ENCODE data around the gene AFF2. TPM values are rescaled to one million over a fixed set of nuclear protein-coding genes. Genes with fewer than 3 reads are reported as not detected.
A peak's percentile ranks its signal among the peaks of the same experiment; 100 is the strongest.
"Not testable (repeated sequence)": the region's sequence is repeated elsewhere in the genome, so short reads cannot be mapped to it uniquely, and the experiment has no call there.

AFF2 gene
- total RNA-seq, 1 experiment from 2014 or later = 0.05 TPM

- in situ Hi-C loops (cut with HindIII; ENCODE audit: low pct_unique_long_range_greater_than_20kb, low sequenced_read_pairs) = no loop called here
- DNase-seq (ENCODE audit: low read depth, low spot score) = no peak
These were observed 350.2 kb downstream of the AFF2 start for GRCh38 chrX:148850631-148851030.

DNA sequence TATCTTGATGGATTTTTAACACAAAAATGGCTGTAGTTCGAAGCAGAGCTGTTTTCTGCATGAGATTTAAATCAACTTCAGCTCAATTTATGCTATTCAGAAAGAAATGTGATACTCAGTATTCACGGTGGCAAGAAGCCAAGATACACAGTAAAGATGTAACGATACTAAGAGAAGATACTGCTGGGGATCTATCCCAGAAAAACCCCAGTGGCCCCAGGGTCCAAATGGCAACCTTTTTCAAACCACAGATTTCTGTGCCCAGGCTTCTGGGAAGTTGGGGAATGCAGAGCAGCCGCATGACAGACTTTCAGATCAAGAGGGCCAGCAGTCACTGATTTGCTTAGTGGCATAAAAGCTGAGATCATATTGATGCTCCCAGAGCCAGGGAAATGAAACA is 353.9 kb downstream of the AFF2 start:
- DNase-seq (ENCODE audit: low read depth, low spot score) = no peak
- in situ Hi-C loops (cut with HindIII; ENCODE audit: low pct_unique_long_range_greater_than_20kb, low sequenced_read_pairs) = no loop called here

DNA sequence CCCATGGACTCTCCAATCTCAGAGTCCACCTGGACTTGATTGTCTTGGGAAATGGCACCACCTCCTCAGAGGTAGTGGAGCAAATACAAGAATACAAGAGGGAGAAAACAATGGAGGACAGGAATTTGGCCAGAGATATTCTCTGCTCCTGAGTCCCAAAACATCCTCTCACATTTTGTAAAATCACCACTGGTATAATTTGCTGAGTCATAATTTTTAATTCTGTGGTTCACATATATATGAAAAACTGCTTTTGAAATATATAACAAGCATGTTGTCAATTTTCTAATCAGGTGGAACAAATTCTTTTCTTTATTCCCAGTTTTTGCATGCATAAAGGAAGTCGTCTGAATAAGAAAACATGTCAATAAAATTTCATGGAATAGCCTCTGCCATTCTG is 356.1 kb downstream of the AFF2 start:
- in situ Hi-C loops (cut with HindIII; ENCODE audit: low pct_unique_long_range_greater_than_20kb, low sequenced_read_pairs) = no loop called here
- DNase-seq (ENCODE audit: low read depth, low spot score) = no peak

DNA sequence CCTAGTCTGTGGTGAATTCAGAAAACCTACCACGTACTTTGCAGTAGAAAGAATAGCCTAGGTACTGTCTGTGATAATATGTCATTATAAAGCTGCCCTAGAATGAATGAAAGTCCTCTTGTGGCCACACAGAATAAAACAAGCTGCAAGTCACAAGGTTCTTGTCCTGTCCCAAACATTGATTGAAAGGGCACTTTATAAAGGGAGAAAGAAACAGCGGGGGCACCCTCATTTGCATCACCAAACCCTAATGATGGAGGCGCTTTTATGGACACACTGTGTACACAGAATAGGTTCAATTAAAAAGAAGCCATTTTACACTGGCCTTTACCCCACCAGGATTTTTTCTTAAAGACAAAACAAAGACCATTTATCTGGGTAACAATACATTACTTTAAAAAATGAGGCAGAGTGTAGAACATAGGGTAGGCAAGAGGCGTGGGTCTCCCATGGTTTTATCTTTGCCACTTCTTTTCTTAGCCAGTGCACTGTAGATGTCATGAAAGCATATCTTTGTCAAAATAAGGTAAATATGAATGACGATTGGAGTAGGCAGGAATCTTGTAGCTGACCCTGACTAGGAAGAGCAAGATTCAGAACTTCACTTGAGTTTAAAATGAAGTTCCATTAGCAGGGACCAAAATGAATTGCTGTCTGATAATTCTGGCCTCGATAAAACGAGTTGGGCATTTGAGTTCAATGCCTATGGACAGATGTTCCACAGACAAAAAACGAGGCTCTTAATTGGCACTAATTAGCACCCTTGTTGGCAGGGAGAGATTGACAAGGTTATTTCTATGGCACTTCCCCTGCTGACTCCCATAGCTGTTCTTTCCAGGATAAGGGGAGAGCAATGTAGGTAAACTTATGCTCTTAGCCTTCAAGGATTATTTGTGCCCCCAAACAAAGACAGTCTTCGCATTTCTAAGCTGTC is 365.1 kb downstream of the AFF2 start:
- DNase-seq (ENCODE audit: low read depth, low spot score) = peak; percentile 12
- in situ Hi-C loops (cut with HindIII; ENCODE audit: low pct_unique_long_range_greater_than_20kb, low sequenced_read_pairs) = no loop called here

GRCh38 chrX:148867596-148867995 is 367.2 kb downstream of the AFF2 start:
- in situ Hi-C loops (cut with HindIII; ENCODE audit: low pct_unique_long_range_greater_than_20kb, low sequenced_read_pairs) = no loop called here
- DNase-seq (ENCODE audit: low read depth, low spot score) = no peak

DNA sequence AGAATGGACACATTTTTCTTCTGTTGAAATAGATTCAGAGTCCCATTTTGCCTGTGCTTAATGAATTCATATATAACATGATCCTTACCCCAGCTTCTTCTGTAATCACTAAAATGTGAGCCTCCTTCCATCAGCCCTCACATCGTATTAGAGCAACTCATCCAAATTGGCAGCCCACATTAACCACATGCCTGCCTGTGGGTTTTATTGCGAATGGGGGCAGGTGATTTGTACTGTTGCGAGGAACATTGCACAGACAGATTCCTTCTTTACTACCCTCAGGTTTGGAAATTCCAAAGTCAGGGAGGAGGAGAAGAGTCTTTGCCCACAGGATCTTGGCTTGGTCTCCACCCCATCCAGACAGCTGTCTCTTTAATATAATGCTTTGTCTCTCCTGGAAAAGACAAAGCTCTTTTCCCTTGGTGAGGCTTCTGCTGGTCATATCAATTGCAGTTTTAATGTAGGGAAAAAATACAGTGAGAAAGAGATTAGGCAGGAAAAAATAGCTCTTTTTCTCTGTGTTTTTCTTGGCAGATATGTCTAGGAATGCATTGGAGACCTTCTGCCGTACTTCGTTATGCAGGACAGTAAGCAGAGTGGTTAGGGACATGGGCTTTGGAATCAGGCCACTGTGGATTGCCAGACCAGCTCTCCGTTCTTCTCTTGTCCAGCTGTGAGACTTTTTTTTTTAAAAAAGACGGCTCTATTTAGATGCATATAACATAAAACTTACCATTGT is 371.2 kb downstream of the AFF2 start:
- no peak for DNase-seq (ENCODE audit: low read depth, low spot score)
- in situ Hi-C loops (cut with HindIII; ENCODE audit: low pct_unique_long_range_greater_than_20kb, low sequenced_read_pairs) = no loop called here

DNA sequence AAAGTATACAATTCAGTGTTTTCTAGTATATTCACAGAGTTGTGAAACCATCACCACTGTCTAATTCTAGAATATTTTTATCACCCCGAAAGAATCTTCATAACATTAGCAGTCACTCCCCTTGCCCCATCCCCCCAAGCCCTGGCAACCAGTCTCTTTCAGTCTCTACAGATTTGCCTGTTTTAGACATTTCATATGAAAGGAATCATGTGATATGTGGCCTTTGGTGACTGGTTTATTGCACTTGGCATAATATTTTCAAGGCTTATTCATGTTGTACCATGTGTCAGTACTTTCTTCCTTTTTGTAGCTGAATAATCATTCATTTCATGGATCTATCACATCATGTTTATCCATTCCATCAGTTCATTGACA is 371.7 kb downstream of the AFF2 start:
- DNase-seq (ENCODE audit: low read depth, low spot score) = no peak
- in situ Hi-C loops (cut with HindIII; ENCODE audit: low pct_unique_long_range_greater_than_20kb, low sequenced_read_pairs) = no loop called here

DNA sequence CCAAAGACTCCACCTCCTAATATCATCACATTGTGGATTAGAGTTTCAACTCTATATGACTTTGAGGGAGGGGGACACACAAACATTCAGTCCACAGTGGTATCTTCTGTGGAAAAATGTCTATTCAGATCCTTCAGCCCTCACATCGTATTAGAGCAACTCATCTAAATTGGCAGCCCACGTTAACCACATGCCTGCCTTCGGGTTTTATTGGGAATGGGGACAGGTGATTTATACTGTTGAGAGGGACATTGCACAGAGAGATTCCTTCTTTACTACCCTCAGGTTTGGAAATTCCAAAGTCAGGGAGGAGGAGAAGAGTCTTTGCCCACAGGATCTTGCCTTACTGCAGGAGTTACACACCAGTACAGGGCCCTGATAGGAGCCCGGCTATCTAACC is 372.5 kb downstream of the AFF2 start:
- in situ Hi-C loops (cut with HindIII; ENCODE audit: low pct_unique_long_range_greater_than_20kb, low sequenced_read_pairs) = no loop called here
- no peak for DNase-seq (ENCODE audit: low read depth, low spot score)

DNA sequence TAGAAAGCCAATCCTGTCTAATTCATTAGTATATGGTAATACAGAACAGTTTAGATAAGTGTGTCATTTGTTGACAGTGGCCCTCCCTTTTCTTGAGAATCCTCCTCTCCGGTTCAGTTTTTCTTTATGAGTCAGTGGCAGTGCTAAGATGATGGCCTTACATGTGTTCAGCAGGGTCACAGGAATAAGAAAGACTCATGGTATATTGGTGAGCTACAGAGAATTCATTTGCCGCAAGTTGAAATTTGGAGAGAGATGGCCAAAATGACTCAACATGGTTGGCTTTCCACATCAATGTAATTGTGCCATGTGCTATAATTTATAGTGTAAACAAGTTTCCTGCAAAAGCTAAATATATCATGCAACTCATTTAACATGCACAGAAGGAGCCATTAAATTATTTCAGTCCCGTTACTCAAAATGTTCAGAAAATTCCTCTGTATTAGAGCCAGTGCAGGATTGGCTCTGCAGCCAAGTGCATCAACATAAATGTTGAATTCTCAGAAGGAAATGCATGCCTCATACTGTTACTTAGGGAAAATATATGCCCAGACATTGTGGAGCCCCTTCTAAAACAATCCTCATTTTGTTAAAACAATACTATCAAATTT is 374.3 kb downstream of the AFF2 start:
- no peak for DNase-seq (ENCODE audit: low read depth, low spot score)
- in situ Hi-C loops (cut with HindIII; ENCODE audit: low pct_unique_long_range_greater_than_20kb, low sequenced_read_pairs) = no loop called here

- in situ Hi-C loops (cut with HindIII; ENCODE audit: low pct_unique_long_range_greater_than_20kb, low sequenced_read_pairs) = no loop called here
- no peak for DNase-seq (ENCODE audit: low read depth, low spot score)
These were observed 378.0 kb downstream of the AFF2 start for GRCh38 chrX:148878371-148878770.

- DNase-seq (ENCODE audit: low read depth, low spot score) = peak; percentile 1
- in situ Hi-C loops (cut with HindIII; ENCODE audit: low pct_unique_long_range_greater_than_20kb, low sequenced_read_pairs) = no loop called here
These were observed 384.8 kb downstream of the AFF2 start for GRCh38 chrX:148885203-148885602.

DNA sequence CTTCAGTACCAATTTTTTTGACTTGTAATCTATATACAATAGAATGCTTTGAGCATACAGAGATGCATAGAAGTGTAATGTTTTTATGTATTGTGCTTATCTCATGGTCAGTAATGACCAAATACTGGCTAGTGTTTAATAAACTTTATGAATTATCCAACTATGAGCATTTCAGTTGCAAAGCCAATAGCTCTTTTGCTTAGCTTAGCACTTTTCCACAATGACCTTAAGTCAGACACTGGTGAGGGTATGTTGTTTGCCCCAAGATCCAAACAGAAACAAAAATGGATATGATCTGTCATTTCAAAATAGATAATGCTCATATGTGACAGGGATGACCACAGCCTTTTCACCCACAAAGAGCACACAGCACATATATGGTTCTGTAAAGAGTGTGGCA is 393.0 kb downstream of the AFF2 start:
- no peak for DNase-seq (ENCODE audit: low read depth, low spot score)
- in situ Hi-C loops (cut with HindIII; ENCODE audit: low pct_unique_long_range_greater_than_20kb, low sequenced_read_pairs) = no loop called here

GRCh38 chrX:148902581-148902980 is 402.2 kb downstream of the AFF2 start:
- no peak for DNase-seq (ENCODE audit: low read depth, low spot score)
- in situ Hi-C loops (cut with HindIII; ENCODE audit: low pct_unique_long_range_greater_than_20kb, low sequenced_read_pairs) = no loop called here

DNA sequence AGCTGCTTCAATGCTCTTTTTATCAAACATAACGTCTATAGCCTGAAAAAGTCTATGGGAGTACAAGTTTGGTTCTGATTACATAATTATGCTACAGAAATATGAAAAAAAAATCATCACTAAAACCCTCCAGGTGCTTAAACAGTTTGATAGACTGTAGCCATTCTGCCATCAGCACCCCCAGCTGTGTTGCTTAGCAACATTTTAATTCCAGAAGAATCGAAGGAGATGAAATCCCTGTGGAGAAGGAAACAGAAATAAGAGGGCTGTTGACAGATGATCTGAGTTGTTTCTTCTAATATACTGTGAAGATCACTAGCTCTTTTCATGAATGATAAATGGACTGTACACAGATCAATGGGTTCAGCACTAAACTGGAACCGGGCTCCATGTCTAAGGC is 402.8 kb downstream of the AFF2 start:
- in situ Hi-C loops (cut with HindIII; ENCODE audit: low pct_unique_long_range_greater_than_20kb, low sequenced_read_pairs) = no loop called here
- no peak for DNase-seq (ENCODE audit: low read depth, low spot score)

- in situ Hi-C loops (cut with HindIII; ENCODE audit: low pct_unique_long_range_greater_than_20kb, low sequenced_read_pairs) = no loop called here
- no peak for DNase-seq (ENCODE audit: low read depth, low spot score)
These were observed 404.1 kb downstream of the AFF2 start for GRCh38 chrX:148904421-148905111.

DNA sequence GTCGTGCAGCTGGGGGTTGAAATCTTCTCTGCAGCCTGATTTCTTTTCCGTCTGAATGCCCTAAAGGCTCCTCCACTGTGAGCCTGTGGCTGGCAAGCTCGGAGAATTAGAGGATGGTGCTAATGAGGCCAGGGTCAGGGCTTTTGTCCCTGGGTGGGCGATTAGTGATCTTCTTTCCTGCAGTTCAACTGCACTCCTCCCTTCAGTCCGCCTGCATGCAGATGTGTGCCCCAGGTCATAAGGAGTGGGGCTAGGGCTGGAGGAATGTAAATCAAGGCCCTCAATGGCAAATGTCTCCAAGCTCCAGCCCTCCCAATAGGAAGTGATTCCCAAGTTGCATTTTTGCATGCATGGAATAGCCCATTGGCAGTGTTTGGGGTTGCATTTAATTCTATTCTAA is 405.0 kb downstream of the AFF2 start:
- in situ Hi-C loops (cut with HindIII; ENCODE audit: low pct_unique_long_range_greater_than_20kb, low sequenced_read_pairs) = no loop called here
- no peak for DNase-seq (ENCODE audit: low read depth, low spot score)

DNA sequence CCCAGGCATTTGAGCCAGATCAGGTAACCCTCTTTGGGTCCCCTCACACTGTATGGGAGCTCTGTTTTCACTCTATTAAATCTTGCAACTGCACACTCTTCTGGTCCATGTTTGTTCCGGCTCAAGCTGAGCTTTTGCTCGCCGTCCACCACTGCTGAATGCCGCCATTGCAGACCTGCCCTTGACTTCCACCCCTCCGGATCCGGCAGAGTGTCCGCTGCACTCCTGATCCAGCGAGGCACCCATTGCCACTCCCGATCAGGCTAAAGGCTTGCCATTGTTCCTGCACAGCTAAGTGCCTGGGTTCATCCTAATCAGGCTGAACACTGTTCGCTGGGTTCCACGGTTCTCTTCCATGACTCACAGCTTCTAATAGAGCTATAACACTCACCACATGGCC is 406.2 kb downstream of the AFF2 start:
- DNase-seq (ENCODE audit: low read depth, low spot score); in situ Hi-C loops (cut with HindIII; ENCODE audit: low pct_unique_long_range_greater_than_20kb, low sequenced_read_pairs): not testable (repeated sequence)

DNA sequence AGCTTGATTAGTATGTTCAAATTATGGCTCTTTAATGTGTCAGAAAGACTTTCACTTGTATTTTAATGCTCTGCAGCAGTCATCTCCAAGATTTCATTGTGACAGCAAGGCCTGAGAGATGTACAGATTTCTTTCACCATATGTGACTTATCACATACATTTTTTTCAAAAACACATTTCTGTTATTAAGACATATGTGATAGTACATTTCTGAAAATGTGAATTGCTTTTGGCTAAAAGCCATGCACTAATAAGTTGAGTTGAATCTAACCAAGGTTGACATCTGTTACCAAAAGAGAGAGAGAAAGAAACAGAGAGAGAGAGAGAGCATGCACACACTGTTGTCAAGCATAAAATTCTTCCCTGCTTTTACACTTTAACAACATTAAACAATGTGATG is 409.3 kb downstream of the AFF2 start:
- no peak for DNase-seq (ENCODE audit: low read depth, low spot score)
- in situ Hi-C loops (cut with HindIII; ENCODE audit: low pct_unique_long_range_greater_than_20kb, low sequenced_read_pairs) = no loop called here
